SH-SY5Y (cell line): ENCODE data around the gene CIITA.

Experiments
- GATA2 ChIP-seq: IDR thresholded peaks from 2 replicates; pipeline ENCODE4 v1.6.1; 2011; ENCODE audit warnings: mild to moderate bottlenecking, low read depth, low read length
- GATA3 ChIP-seq: IDR thresholded peaks from 2 replicates; pipeline ENCODE4 v1.6.1; 2011; ENCODE audit warnings: low read depth, mild to moderate bottlenecking, low read length, moderate library complexity

Gene CIITA

GRCh38 chr16:10883004-10883403 lies 6.0 kb downstream of the CIITA start:
- TF ChIP-seq GATA3: no peak

GRCh38 chr16:10885246-10885645 lies 8.2 kb downstream of the CIITA start:
- TF ChIP-seq GATA3: no peak
- TF ChIP-seq GATA2: no peak

DNA sequence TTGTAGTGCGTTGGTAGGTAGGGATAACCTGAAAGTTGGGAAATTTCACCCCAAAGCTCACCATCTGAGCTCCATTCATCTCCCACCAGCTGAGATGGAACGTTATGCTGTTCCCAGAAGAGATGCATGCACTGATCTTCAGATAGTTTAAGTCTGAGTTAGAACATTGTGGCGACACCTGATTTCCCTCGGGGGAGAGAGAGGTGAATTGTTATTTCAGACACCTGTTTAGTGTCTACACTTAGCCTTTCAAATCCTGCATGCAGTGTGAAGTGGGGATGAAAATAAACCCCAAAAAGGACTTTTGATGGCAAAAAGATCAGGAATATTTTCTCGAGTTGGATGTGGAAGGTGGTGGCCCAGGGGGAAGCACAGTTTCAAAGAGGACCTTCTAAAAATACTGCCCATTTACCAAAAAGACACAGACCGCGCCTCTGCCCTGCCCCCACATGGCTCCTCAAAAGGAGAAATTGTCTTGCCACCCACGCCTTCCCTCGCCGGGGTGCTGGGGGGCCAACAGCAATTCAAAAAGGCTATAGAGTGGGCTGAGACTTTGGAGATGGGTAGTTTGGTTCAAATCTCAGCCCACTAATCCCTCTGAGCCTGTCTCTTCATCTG lies 11.4 kb downstream of the CIITA start:
- TF ChIP-seq GATA2 (no peak), GATA3 (no peak)

- TF ChIP-seq GATA2 (no peak), GATA3 (no peak)
These were observed 12.9 kb downstream of the CIITA start for GRCh38 chr16:10889855-10890254.

- TF ChIP-seq GATA2: no peak
- TF ChIP-seq GATA3: no peak
These were observed 15.8 kb downstream of the CIITA start for GRCh38 chr16:10892782-10893318.

GRCh38 chr16:10895053-10895946 lies 18.3 kb downstream of the CIITA start:
- TF ChIP-seq GATA3 (no peak), GATA2 (no peak)

DNA sequence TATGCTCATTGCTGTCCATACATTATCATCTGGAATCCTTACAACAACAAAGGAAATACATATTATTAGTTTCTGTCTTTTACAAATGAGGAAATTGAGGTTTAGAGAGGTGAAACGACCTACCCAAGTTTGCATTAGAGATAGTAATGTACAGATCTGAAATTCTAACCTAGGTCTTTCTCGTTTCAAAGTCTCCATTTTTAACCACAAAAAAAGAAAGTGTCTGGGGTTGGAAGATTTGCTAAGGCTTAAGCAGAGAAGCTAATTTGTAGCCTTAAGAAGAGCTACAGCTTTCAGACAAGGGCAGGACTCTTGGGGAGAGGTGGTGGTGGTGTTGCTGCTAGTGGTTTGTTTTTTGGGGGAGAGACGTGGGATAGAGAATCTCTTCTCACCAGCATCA lies 19.2 kb downstream of the CIITA start:
- TF ChIP-seq GATA3 (no peak), GATA2 (no peak)

DNA sequence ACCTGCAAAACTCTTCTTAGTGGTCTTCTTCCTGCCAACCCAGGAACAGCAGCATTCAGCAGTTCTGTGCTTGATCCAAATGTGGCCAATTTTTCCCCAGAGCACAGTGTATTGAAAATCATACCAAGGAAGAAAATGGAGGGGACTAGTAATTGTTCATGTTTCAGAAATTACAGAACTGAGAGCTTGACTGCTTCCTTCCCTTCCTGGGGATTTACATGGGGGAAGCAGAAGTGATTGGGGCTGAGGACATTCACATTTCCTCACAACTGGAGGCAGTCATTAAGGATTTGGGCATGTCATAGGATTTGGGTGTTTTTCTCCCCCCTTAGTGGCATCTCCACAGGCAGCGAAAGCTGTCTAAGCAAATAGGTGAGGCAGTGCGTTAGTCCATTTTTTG lies 19.7 kb downstream of the CIITA start:
- TF ChIP-seq GATA3: no peak
- TF ChIP-seq GATA2: no peak

GRCh38 chr16:10897134-10897533 lies 20.1 kb downstream of the CIITA start:
- TF ChIP-seq GATA3 (no peak), GATA2 (no peak)

- TF ChIP-seq GATA3 (no peak), GATA2 (no peak)
These were observed 26.0 kb downstream of the CIITA start for GRCh38 chr16:10902999-10903398.

DNA sequence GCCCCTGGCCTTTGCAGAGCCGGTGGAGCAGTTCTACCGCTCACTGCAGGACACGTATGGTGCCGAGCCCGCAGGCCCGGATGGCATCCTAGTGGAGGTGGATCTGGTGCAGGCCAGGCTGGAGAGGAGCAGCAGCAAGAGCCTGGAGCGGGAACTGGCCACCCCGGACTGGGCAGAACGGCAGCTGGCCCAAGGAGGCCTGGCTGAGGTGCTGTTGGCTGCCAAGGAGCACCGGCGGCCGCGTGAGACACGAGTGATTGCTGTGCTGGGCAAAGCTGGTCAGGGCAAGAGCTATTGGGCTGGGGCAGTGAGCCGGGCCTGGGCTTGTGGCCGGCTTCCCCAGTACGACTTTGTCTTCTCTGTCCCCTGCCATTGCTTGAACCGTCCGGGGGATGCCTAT lies 29.5 kb downstream of the CIITA start:
- TF ChIP-seq GATA3 (no peak), GATA2 (no peak)

DNA sequence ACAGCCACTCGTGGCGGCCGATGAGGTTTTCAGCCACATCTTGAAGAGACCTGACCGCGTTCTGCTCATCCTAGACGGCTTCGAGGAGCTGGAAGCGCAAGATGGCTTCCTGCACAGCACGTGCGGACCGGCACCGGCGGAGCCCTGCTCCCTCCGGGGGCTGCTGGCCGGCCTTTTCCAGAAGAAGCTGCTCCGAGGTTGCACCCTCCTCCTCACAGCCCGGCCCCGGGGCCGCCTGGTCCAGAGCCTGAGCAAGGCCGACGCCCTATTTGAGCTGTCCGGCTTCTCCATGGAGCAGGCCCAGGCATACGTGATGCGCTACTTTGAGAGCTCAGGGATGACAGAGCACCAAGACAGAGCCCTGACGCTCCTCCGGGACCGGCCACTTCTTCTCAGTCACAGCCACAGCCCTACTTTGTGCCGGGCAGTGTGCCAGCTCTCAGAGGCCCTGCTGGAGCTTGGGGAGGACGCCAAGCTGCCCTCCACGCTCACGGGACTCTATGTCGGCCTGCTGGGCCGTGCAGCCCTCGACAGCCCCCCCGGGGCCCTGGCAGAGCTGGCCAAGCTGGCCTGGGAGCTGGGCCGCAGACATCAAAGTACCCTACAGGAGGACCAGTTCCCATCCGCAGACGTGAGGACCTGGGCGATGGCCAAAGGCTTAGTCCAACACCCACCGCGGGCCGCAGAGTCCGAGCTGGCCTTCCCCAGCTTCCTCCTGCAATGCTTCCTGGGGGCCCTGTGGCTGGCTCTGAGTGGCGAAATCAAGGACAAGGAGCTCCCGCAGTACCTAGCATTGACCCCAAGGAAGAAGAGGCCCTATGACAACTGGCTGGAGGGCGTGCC lies 30.1 kb downstream of the CIITA start:
- TF ChIP-seq GATA3 (no peak), GATA2 (no peak)

DNA sequence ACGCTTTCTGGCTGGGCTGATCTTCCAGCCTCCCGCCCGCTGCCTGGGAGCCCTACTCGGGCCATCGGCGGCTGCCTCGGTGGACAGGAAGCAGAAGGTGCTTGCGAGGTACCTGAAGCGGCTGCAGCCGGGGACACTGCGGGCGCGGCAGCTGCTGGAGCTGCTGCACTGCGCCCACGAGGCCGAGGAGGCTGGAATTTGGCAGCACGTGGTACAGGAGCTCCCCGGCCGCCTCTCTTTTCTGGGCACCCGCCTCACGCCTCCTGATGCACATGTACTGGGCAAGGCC lies 30.7 kb downstream of the CIITA start:
- TF ChIP-seq GATA3: no peak
- TF ChIP-seq GATA2: no peak

DNA sequence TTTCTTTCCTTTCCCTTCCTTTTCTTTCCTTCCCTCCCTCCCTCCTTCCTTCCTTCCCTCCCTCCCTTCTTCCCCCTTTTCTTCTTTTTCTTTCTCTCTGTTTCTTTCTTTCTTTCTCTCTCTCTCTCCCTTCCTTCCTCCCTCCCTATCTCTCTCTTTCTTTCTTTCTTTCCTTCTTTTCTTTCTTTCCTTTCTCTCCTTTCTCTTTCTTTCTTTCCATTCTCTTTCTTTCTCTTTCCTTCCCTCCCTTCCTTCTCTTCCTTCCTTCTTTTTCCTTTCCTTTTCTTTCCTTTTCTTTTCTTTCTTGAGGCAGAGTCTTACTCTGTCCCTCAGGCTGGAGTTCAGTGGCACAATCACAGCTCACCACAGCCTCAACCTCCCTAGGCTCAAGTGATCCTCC lies 34.3 kb downstream of the CIITA start:
- TF ChIP-seq GATA3: no peak
- no peak for TF ChIP-seq GATA2

DNA sequence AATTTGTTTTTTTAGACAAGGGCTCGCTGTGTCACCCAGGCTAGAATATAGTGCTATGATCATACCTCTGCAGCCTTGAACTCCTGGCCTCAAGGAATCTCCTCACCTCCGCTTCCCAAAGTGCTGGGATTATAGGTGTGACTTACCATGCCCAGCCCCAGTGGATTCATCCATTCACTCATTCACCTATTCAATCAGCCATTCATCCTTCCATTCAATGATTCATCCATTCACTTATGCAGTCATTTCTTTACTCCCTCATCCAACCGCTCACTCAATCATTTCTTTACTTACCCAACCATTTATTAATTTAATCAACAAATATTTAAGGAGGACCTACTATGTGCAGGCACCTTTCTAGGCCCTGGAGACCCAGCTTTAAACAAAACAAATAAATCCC lies 39.5 kb downstream of the CIITA start:
- no peak for TF ChIP-seq GATA2
- no peak for TF ChIP-seq GATA3

GRCh38 chr16:10918294-10919002 lies 41.4 kb downstream of the CIITA start:
- TF ChIP-seq GATA3: no peak
- no peak for TF ChIP-seq GATA2
